GM06990 (cell line): ENCODE results near the gene PHLPP1.

ENCODE experiments used
- DNase-seq: peaks from one replicate; pipeline ENCODE4 v3.0.0-alpha.2; 2011; ENCODE audit not compliant: insufficient read length; ENCODE audit errors: extremely low read depth
- H3K27me3 ChIP-seq: replicated peaks from 2 replicates; pipeline ENCODE4 v1.6.0; 2011; ENCODE audit warnings: low read length; ENCODE audit not compliant: control insufficient read depth, insufficient read depth
- H3K36me3 ChIP-seq: 2 replicates; pipeline ENCODE4 v1.5.1; 2011; ENCODE audit warnings: low read length; ENCODE audit not compliant: control insufficient read depth, insufficient read depth
- H3K4me3 ChIP-seq: replicated peaks from 2 replicates; pipeline ENCODE4 v1.5.1; 2011; ENCODE audit warnings: low read depth, mild to moderate bottlenecking, control low read depth, low read length
- CTCF ChIP-seq: IDR thresholded peaks from 2 replicates; pipeline ENCODE4 v1.5.1; 2011; ENCODE audit warnings: low read length, control low read depth, mild to moderate bottlenecking, inconsistent platforms; ENCODE audit not compliant: insufficient read depth, poor library complexity, severe bottlenecking

Gene PHLPP1

GRCh38 chr18:62844850-62845643, 129.7 kb downstream of the PHLPP1 start:
- Histone ChIP-seq H3K36me3 (no peaks in the 10 kb centered on the region), H3K27me3 (no peaks in the 10 kb centered on the region), H3K4me3 (peak overlapping the region; percentile 37; the same call in 1 of the 2 replicates)
- TF ChIP-seq CTCF, result no peak
- DNase-seq, result peak; percentile 15

GRCh38 chr18:62846313-62846712, 131.0 kb downstream of the PHLPP1 start:
- no peak overlapping the region for H3K4me3 ChIP-seq
- H3K27me3 ChIP-seq, result no peaks in the 10 kb centered on the region
- no peaks in the 10 kb centered on the region for H3K36me3 ChIP-seq
- TF ChIP-seq CTCF, result no peak
- DNase-seq, result no peak

GRCh38 chr18:62847081-62847480, 131.7 kb downstream of the PHLPP1 start:
- Histone ChIP-seq H3K27me3 (no peaks in the 10 kb centered on the region), H3K36me3 (no peaks in the 10 kb centered on the region), H3K4me3 (no peak overlapping the region)
- no peak for TF ChIP-seq CTCF
- DNase-seq, result no peak

- no peak for DNase-seq
- H3K4me3 ChIP-seq, result no peak overlapping the region
- H3K27me3 ChIP-seq, result no peaks in the 10 kb centered on the region
- no peaks in the 10 kb centered on the region for H3K36me3 ChIP-seq
- no peak for TF ChIP-seq CTCF
Measured at GRCh38 chr18:62848946-62849345, 133.6 kb downstream of the PHLPP1 start.

- H3K27me3 ChIP-seq, result no peaks in the 10 kb centered on the region
- no peak for TF ChIP-seq CTCF
- no peak for DNase-seq
- no peaks in the 10 kb centered on the region for H3K36me3 ChIP-seq
- H3K4me3 ChIP-seq, result no peak overlapping the region
Measured at GRCh38 chr18:62850619-62851306, 135.4 kb downstream of the PHLPP1 start.
